ENCODE data around the gene GPC6. TPM values are rescaled to one million over a fixed set of nuclear protein-coding genes. Genes with fewer than 3 reads are reported as not detected.

The GPC6 gene
- total and polyA plus RNA-seq, 2 donors (not counting 3 experiments of a cell fraction or from before 2014, with no cell fraction given) = 0.01 TPM; not detected in 1

DNA sequence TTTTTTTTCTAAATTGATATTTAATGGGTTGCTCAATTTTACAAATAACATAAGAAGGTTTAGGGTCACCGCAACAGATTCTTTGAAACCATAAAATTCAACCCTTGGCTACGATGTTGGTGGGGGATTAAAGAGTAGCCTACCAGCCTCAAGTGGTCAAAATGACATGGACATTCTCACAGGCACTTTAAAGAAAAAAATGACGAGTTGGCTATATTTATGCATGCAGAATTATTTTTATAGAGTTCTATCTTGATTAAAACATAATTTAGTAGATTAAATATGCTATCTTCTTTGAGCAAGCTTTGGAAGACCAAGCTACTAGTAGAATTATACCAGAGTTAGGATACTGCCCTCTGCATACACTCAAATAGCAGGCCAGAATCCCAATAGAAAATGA is 959.9 kb downstream of the GPC6 start:
- Histone ChIP-seq H3K4me1 (ENCODE audit: control insufficient read depth, extremely low read depth, insufficient read depth, low read length) (no peaks in the 10 kb centered on the region), H3K9ac (replicated peaks; ENCODE audit: extremely low read depth, insufficient read depth, low read length) (no peak overlapping the region), H2AFZ (ENCODE audit: low read depth, low read length) (no peak overlapping the region), H3K9me3 (replicated peaks; ENCODE audit: control insufficient read depth, insufficient read depth, low read length) (no peaks in the 10 kb centered on the region), H3K27ac (ENCODE audit: insufficient read depth, low read depth, low read length) (no peak overlapping the region), H3K4me2 (ENCODE audit: insufficient read depth, low read length) (no peak overlapping the region), H3K27me3 (ENCODE audit: control insufficient read depth in 2 of 2, insufficient read depth in 2 of 2, low read length in 2 of 2) (no peaks in the 10 kb centered on the region), H3K4me3 (replicated peaks in 1 of 3; ENCODE audit: insufficient read depth in 1 of 3, low read depth in 1 of 3, low read length in 3 of 3) (no peak overlapping the region), H3K9me1 (replicated peaks; ENCODE audit: control insufficient read depth, extremely low read depth, insufficient read depth, low read length) (no peaks in the 10 kb centered on the region), H4K20me1 (replicated peaks; ENCODE audit: control insufficient read depth, extremely low read depth, insufficient read depth, low read length) (no peaks in the 10 kb centered on the region), H3K36me3 (ENCODE audit: control insufficient read depth in 2 of 2, extremely low read depth in 1 of 2, insufficient read depth in 2 of 2, low read length in 2 of 2) (no peaks in the 10 kb centered on the region), H3K79me2 (ENCODE audit: control insufficient read depth, insufficient read depth, low read length) (no peaks in the 10 kb centered on the region)
- FAIRE-seq = no peak
- ChIA-PET POLR2A (no interaction called here), CTCF (no interaction called here)
- no peak for DNase-seq (ENCODE audit: low read depth, low spot score)
- TF ChIP-seq, protein P1, sequence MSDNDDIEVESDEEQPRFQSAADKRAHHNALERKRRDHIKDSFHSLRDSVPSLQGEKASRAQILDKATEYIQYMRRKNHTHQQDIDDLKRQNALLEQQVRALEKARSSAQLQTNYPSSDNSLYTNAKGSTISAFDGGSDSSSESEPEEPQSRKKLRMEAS (IDR thresholded peaks at IDR 0.05; ENCODE audit: insufficient read depth, insufficient read length) = no peak
- TF ChIP-seq, protein P2, sequence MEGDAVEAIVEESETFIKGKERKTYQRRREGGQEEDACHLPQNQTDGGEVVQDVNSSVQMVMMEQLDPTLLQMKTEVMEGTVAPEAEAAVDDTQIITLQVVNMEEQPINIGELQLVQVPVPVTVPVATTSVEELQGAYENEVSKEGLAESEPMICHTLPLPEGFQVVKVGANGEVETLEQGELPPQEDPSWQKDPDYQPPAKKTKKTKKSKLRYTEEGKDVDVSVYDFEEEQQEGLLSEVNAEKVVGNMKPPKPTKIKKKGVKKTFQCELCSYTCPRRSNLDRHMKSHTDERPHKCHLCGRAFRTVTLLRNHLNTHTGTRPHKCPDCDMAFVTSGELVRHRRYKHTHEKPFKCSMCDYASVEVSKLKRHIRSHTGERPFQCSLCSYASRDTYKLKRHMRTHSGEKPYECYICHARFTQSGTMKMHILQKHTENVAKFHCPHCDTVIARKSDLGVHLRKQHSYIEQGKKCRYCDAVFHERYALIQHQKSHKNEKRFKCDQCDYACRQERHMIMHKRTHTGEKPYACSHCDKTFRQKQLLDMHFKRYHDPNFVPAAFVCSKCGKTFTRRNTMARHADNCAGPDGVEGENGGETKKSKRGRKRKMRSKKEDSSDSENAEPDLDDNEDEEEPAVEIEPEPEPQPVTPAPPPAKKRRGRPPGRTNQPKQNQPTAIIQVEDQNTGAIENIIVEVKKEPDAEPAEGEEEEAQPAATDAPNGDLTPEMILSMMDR (IDR thresholded peaks at IDR 0.05; ENCODE audit: extremely low read depth in 1 of 2, insufficient read depth in 1 of 2, low read depth in 1 of 2, low read length in 2 of 2) = no peak
- TF ChIP-seq MYC (IDR thresholded peaks at IDR 0.05; ENCODE audit: low read depth, low read length) = no peak
- TF ChIP-seq JUN (IDR thresholded peaks at IDR 0.05; ENCODE audit: borderline replicate concordance, insufficient read depth, insufficient read length, low read depth) = no peak
- no peak for TF ChIP-seq POLR2AphosphoS5 (IDR thresholded peaks at IDR 0.05; ENCODE audit: insufficient read depth, low read depth, low read length)
- no peak for TF ChIP-seq GATA2 (IDR thresholded peaks at IDR 0.05; ENCODE audit: insufficient read depth, insufficient read length, low read depth, low read length)
- TF ChIP-seq EZH2 (IDR thresholded peaks at IDR 0.05; ENCODE audit: borderline replicate concordance, low read depth, low read length, severe bottlenecking) = no peak
- TF ChIP-seq POLR2A (IDR thresholded peaks at IDR 0.05; ENCODE audit: low read depth, low read length) = no peak
- no peak for TF ChIP-seq FOS (IDR thresholded peaks at IDR 0.05; ENCODE audit: borderline replicate concordance, insufficient read depth, low read length)
- intact Hi-C loops (cut with micrococcal nuclease) = no loop called here
- no TSS peak for BruUV-seq (replicated peaks)
- dilution Hi-C loops (cut with MboI; ENCODE audit: extremely low pct_ligation_motif_present, low sequenced_read_pairs) = no loop called here

Data from endothelial cell of umbilical vein (primary cell).